ENCODE measurements around the gene TMUB2. TPM values are rescaled to one million over a fixed set of nuclear protein-coding genes. Genes with fewer than 3 reads are reported as not detected.

Gene TMUB2
- total and polyA plus RNA-seq, 2 of the 13 experiments (the other 11 are each of a cell fraction or from before 2014, with no cell fraction given), result 26.9 to 50.8 TPM

DNA sequence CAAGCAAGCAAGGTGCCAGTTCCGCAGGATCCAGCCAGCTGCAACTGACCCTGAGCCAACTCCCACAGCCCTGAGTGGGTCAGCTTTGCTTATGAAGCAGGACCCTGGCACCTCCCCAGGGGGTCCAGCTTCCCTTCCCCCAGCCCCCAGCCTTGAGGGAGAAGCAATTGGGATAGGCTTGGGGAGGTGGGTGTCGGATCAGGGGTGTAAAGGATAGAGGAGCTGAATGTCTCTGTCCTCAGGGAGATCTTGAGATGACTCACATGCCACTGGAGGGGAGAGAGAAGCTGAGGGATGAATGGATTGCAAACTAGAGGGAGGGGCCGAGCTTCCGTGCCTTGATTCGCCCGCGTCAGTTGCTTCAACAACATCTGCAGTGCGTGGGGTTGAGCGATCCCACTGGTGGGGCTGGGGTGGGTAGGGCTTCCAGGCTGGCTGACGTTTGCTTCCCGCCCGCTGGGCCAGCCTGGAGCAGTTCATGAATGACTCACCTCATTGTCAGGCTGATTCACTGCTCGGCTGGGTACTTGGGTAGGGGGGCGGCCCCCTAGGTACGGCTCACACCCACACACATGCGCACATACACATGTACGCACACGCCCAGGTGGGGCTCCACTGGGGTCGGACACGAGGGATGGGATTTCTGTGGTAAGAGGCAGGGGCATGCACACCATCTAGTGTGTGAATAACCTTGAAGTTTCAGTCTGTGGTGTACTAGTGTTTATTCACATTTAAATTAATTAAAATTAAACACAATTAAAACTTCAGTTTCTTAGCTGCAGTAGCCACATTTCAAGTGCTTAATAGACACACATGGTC lies 48.7 kb upstream of the TMUB2 start (continued):
- TF ChIP-seq, protein P1, sequence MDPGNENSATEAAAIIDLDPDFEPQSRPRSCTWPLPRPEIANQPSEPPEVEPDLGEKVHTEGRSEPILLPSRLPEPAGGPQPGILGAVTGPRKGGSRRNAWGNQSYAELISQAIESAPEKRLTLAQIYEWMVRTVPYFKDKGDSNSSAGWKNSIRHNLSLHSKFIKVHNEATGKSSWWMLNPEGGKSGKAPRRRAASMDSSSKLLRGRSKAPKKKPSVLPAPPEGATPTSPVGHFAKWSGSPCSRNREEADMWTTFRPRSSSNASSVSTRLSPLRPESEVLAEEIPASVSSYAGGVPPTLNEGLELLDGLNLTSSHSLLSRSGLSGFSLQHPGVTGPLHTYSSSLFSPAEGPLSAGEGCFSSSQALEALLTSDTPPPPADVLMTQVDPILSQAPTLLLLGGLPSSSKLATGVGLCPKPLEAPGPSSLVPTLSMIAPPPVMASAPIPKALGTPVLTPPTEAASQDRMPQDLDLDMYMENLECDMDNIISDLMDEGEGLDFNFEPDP (CRISPR knock-in tag; conservative IDR thresholded peaks at IDR 0.05), result no peak
- TF ChIP-seq, protein P2, sequence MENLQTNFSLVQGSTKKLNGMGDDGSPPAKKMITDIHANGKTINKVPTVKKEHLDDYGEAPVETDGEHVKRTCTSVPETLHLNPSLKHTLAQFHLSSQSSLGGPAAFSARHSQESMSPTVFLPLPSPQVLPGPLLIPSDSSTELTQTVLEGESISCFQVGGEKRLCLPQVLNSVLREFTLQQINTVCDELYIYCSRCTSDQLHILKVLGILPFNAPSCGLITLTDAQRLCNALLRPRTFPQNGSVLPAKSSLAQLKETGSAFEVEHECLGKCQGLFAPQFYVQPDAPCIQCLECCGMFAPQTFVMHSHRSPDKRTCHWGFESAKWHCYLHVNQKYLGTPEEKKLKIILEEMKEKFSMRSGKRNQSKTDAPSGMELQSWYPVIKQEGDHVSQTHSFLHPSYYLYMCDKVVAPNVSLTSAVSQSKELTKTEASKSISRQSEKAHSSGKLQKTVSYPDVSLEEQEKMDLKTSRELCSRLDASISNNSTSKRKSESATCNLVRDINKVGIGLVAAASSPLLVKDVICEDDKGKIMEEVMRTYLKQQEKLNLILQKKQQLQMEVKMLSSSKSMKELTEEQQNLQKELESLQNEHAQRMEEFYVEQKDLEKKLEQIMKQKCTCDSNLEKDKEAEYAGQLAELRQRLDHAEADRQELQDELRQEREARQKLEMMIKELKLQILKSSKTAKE (CRISPR knock-in tag; IDR thresholded peaks at IDR 0.05; ENCODE audit: borderline replicate concordance), result no peak
- TF ChIP-seq ZNF567 (CRISPR knock-in tag; IDR thresholded peaks at IDR 0.05; ENCODE audit: borderline replicate concordance), result no peak
- peak; percentile 67; the same call in 1 of the 2 replicates for TF ChIP-seq BORCS8-MEF2B (CRISPR knock-in tag; IDR thresholded peaks at IDR 0.05)
- no peak for TF ChIP-seq SSRP1 (CRISPR knock-in tag; IDR thresholded peaks at IDR 0.05)
- TF ChIP-seq U2AF2 (IDR thresholded peaks at IDR 0.05; ENCODE audit: low read depth, low read length), result no peak
- no peak for TF ChIP-seq ZNF34 (CRISPR knock-in tag; IDR thresholded peaks at IDR 0.05; ENCODE audit: borderline replicate concordance)
- no peak for TF ChIP-seq ZNF619 (CRISPR knock-in tag; IDR thresholded peaks at IDR 0.05)
- no peak for TF ChIP-seq SRF (IDR thresholded peaks at IDR 0.05; ENCODE audit: low read depth, low read length)
- no peak for TF ChIP-seq NFE2 (CRISPR knock-in tag; IDR thresholded peaks at IDR 0.05)
- no peak for TF ChIP-seq KLF12 (CRISPR knock-in tag; IDR thresholded peaks at IDR 0.05; ENCODE audit: borderline replicate concordance)
- TF ChIP-seq ZNF224 (CRISPR knock-in tag; IDR thresholded peaks at IDR 0.05), result no peak
- TF ChIP-seq ARHGAP35 (CRISPR knock-in tag; IDR thresholded peaks at IDR 0.05; ENCODE audit: borderline replicate concordance), result no peak
- no peak for TF ChIP-seq NR3C1 (CRISPR knock-in tag; IDR thresholded peaks at IDR 0.05)
- TF ChIP-seq ZNF841 (CRISPR knock-in tag; IDR thresholded peaks at IDR 0.05; ENCODE audit: borderline replicate concordance), result no peak
- 0 out of 2 replicates have a peak, but pooled peaks have one; percentile 12 for TF ChIP-seq NR2C2 (CRISPR knock-in tag; IDR thresholded peaks at IDR 0.05; ENCODE audit: borderline replicate concordance)
- no peak for TF ChIP-seq NFIC (IDR thresholded peaks at IDR 0.05; ENCODE audit: low read length)
- no peak for TF ChIP-seq TBP (CRISPR knock-in tag; IDR thresholded peaks at IDR 0.05)
- TF ChIP-seq, protein P3, sequence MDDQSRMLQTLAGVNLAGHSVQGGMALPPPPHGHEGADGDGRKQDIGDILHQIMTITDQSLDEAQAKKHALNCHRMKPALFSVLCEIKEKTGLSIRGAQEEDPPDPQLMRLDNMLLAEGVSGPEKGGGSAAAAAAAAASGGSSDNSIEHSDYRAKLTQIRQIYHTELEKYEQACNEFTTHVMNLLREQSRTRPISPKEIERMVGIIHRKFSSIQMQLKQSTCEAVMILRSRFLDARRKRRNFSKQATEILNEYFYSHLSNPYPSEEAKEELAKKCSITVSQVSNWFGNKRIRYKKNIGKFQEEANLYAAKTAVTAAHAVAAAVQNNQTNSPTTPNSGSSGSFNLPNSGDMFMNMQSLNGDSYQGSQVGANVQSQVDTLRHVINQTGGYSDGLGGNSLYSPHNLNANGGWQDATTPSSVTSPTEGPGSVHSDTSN (CRISPR knock-in tag; IDR thresholded peaks at IDR 0.05; ENCODE audit: borderline replicate concordance), result no peak
- 0 out of 2 replicates have a peak, but pooled peaks have one; percentile 66 for TF ChIP-seq ZNF572 (CRISPR knock-in tag; IDR thresholded peaks at IDR 0.05)
- TF ChIP-seq, protein P4, sequence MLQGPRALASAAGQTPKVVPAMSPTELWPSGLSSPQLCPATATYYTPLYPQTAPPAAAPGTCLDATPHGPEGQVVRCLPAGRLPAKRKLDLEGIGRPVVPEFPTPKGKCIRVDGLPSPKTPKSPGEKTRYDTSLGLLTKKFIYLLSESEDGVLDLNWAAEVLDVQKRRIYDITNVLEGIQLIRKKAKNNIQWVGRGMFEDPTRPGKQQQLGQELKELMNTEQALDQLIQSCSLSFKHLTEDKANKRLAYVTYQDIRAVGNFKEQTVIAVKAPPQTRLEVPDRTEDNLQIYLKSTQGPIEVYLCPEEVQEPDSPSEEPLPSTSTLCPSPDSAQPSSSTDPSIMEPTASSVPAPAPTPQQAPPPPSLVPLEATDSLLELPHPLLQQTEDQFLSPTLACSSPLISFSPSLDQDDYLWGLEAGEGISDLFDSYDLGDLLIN (CRISPR knock-in tag; IDR thresholded peaks at IDR 0.05; ENCODE audit: borderline replicate concordance), result no peak

Measured in HepG2 (cell line).